GM18505 (cell line): Measurements from ENCODE around the gene JARID2.

Source experiments
- ATAC-seq: cut with Tn5 transposase; IDR thresholded peaks from one replicate; pipeline ENCODE4 v1.9.1; 2021; ENCODE audit not compliant: unreplicated experiment
- POLR2A ChIP-seq: IDR thresholded peaks from 4 replicates; pipeline ENCODE4 v1.6.1; 2011; ENCODE audit warnings: borderline replicate concordance; ENCODE audit not compliant: insufficient read depth, insufficient read length; ENCODE audit errors: extremely low read depth

JARID2 gene

GRCh38 chr6:15263780-15264374 lies 18.0 kb downstream of the JARID2 start:
- no peak for TF ChIP-seq POLR2A
- no peak for ATAC-seq

GRCh38 chr6:15264412-15264811 lies 18.5 kb downstream of the JARID2 start:
- no peak for TF ChIP-seq POLR2A

GRCh38 chr6:15264902-15265761 lies 19.3 kb downstream of the JARID2 start:
- no peak for ATAC-seq
- TF ChIP-seq POLR2A, result no peak

More at GRCh38 chr6:15264412-15264811, 18.5 kb downstream of the JARID2 start:
- ATAC-seq, result no peak

- no peak for TF ChIP-seq POLR2A
- no peak for ATAC-seq
These were observed 19.9 kb downstream of the JARID2 start for GRCh38 chr6:15265787-15266186.

- no peak for TF ChIP-seq POLR2A
- ATAC-seq, result no peak
These were observed 20.6 kb downstream of the JARID2 start for GRCh38 chr6:15266423-15266996.

GRCh38 chr6:15267221-15267620 lies 21.4 kb downstream of the JARID2 start:
- TF ChIP-seq POLR2A, result no peak
- no peak for ATAC-seq

- ATAC-seq, result no peak
- no peak for TF ChIP-seq POLR2A
These were observed 22.5 kb downstream of the JARID2 start for GRCh38 chr6:15268137-15268908.

GRCh38 chr6:15269011-15269410 lies 23.1 kb downstream of the JARID2 start:
- TF ChIP-seq POLR2A, result no peak
- ATAC-seq, result no peak

GRCh38 chr6:15269619-15270018 lies 23.8 kb downstream of the JARID2 start:
- no peak for ATAC-seq
- no peak for TF ChIP-seq POLR2A

- ATAC-seq, result no peak
- TF ChIP-seq POLR2A, result no peak
These were observed 24.5 kb downstream of the JARID2 start for GRCh38 chr6:15270402-15270801.

GRCh38 chr6:15272562-15272961 lies 26.7 kb downstream of the JARID2 start:
- ATAC-seq, result no peak
- no peak for TF ChIP-seq POLR2A

GRCh38 chr6:15274692-15275387 lies 29.0 kb downstream of the JARID2 start:
- no peak for TF ChIP-seq POLR2A
- ATAC-seq, result no peak
